Pulmonary artery endothelial cell (primary cell): ENCODE results near the gene PRAMEF17. TPM values are rescaled to one million over a fixed set of nuclear protein-coding genes. Genes with fewer than 3 reads are reported as not detected.

Source experiments
- total RNA-seq: library from RNA; depleted of rRNA; stranded (reverse); fragments of >200 nt; gene quantifications from 2 replicates; pipeline ENCODE4 v1.2.3, GENCODE V29; 2014

Gene PRAMEF17
- total RNA-seq, 1 donor from 2014 or later = not detected

Other genes with a start within 250 kb of the PRAMEF17 start
- not detected in 2 replicates for gene PRAMEF26, start 233.6 kb upstream of the PRAMEF17 start, total RNA-seq
- not detected in 2 replicates for gene HNRNPCL4, start 224.0 kb upstream of the PRAMEF17 start, total RNA-seq
- not detected in 2 replicates for gene PRAMEF9, start 217.8 kb upstream of the PRAMEF17 start, total RNA-seq
- gene PRAMEF13, start 188.2 kb upstream of the PRAMEF17 start, total RNA-seq = not detected in 2 replicates
- gene PRAMEF18, start 163.5 kb upstream of the PRAMEF17 start, total RNA-seq = not detected in 2 replicates
- gene PRAMEF5, start 135.4 kb upstream of the PRAMEF17 start, total RNA-seq = not detected in 2 replicates
- gene PRAMEF8, start 104.5 kb upstream of the PRAMEF17 start, total RNA-seq = not detected in 2 replicates
- not detected in 2 replicates for gene PRAMEF33, start 86.1 kb upstream of the PRAMEF17 start, total RNA-seq
- gene PRAMEF15, start 74.1 kb upstream of the PRAMEF17 start, total RNA-seq = not detected in 2 replicates
- not detected in 2 replicates for gene PRAMEF14, start 42.5 kb upstream of the PRAMEF17 start, total RNA-seq
- gene PRAMEF19, start 17.7 kb upstream of the PRAMEF17 start, total RNA-seq = not detected in 2 replicates
- not detected in 2 replicates for gene PRAMEF20, start 20.8 kb downstream of the PRAMEF17 start, total RNA-seq
- not detected in 2 replicates for gene LRRC38, start 124.4 kb downstream of the PRAMEF17 start, total RNA-seq
- not detected in 2 replicates for gene PDPN, start 194.2 kb downstream of the PRAMEF17 start, total RNA-seq